HG02970 (cell line): ENCODE data around the gene HEATR3.
"Not testable (repeated sequence)": the region's sequence is repeated elsewhere in the genome, so short reads cannot be mapped to it uniquely, and the experiment has no call there.

Experiments
- ATAC-seq: cut with Tn5 transposase; IDR thresholded peaks from one replicate; pipeline ENCODE4 v1.9.1; 2021; ENCODE audit warnings: mild to moderate bottlenecking, moderate library complexity, moderate number of reproducible peaks; ENCODE audit not compliant: unreplicated experiment, low FRiP score

Gene HEATR3

DNA sequence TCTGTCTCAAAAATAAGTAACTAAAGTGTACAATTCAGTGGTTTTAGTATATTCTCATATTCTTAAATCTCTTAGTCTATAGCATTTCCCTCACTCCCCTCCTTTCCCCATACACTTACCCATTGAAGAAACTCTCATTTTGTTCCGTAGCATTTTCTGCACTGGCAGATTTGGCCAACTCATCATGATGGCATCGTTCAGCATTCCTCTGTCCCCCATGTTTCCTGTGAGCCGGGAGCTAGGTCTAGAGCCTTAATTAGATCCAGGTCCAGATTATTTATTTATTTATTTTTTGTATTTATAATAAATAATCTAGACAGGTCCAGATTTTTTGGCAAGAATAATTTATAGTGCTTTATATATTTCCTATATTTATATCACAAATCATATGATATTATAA, 31.0 kb downstream of the HEATR3 start:
- ATAC-seq, result no peak

DNA sequence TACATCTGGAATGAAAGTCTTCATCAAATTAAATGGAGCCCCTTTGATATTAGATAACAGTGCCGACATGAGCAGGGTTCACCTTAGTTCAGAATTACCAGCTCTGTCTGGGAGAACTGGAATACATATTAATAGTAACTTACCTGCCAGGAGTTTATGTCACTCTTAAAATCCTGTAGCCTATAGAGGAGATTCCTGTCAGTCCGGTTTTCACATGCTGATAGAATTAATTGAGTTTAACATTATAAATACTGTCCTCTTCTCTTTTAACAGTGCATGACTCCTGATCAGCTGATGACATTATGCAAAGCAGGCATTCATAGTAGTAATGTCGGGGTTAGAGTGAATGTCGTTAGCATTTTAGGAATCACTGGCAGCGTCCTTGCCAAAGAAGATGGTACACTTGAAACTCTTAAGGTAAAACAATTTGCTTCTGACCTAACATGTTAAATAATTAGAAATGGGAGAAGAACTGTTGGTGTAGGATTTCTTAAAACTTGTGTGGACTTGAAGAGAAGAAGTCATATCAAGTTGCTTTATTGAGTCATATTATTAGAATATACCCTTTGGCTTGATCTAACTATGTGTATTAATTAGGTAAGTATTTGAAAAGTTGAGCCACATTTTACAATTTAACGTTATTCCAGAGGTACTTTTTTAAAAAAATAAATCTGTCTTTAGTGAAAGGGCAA, 34.3 kb downstream of the HEATR3 start:
- no peak for ATAC-seq

DNA sequence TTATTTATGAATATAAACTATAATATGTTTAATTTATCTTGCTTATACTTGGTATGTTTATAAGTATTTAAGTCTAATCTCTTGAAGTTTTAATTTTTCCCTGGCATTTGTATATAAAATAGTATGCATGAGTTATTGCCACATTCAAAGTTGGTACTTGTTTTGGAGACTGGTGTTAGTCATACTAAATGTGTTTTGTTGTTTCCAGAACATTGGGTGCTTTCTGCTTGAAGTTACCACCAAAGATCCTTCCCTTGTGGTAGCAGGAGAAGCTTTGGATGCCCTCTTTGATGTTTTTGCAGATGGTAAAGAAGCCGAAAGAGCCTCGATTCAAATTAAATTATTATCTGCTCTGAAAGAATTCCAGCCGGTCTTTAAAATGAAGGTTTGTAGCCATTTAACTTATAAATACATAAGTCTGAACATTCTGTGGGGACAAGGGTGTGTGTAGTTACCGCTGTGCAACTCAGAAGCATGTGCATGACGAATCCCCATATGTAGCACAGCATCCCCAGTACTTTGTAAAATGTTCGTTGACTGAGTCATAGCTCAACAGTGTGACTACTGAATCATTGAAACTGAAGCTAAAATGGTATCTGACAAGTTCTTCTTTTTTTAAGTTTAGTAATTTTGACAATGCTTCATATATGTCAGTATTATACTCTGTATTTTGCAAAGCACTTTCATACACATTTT, 36.4 kb downstream of the HEATR3 start:
- ATAC-seq, result no peak

DNA sequence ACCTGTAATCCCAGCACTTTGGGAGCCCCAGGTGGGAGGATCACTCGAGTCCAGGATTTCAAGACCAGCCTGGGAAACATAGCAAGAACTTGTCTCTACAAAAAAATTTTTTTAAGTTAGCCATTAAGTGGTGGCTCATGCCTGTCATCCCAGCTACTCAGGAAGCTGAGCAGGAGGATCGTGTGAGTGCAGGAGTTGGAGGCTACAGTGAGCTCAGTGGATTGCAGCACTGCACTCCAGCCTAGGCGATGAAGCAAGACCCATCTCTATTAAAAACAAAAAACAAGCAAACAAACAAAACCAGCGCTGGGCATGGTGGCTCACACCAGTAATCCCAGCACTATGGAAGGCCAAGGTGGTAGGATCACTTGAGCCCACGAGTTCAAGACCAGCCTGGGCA, 38.0 kb downstream of the HEATR3 start:
- no peak for ATAC-seq

DNA sequence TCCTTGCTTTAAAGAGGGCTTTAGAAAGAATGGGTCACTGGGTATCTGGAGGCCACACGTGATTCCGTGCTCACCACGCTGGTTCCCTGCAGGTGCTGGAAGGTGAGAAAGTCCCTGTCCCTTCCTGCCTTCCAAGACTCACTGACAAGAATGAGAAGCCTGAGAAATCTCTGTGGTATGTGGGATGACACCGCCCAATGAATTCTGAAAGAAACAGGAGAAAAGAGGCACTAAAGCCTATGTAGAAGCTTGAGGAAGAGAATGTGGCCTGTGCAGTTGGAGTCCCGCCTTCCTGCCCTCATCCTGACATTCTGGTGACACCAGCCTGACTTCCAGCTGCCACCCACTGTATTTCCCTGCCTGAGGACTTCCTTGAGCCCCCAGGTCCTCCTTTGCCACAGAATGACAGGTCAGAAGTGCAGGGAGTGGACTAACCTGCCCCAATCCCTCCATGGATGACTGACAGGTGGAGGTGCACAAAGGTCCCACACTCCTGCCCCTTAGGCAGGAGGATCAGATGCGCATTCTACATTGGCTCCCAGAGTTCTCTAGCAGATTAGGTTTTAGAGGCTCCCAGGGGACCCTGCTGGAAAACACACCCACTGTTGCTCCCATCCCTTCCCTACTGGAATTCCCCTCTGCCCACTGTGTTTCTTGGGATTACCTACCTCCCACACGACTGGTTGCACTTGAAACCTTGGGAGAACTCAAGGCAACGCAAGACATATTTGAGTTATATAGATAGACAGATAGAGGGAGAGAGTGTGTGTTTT, 48.8 kb downstream of the HEATR3 start:
- no peak for ATAC-seq

DNA sequence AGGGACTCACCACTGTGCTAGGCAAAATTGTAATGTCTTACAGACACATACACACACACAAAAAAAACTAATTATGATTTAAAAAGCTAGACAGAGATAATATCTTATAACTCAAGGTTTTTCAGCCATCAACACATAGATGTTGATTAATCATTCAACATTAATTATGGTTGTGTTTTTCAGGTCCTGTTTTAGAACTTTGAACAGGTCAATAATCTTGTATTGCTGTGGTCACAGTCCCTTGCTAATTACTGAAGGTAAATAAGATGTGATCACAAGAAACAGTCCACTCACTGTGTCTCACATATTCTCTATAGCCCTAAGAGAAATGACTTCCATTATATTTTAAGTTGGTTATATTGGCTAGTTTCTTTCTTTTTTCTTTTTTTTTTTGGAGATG, 54.9 kb downstream of the HEATR3 start:
- no peak for ATAC-seq

DNA sequence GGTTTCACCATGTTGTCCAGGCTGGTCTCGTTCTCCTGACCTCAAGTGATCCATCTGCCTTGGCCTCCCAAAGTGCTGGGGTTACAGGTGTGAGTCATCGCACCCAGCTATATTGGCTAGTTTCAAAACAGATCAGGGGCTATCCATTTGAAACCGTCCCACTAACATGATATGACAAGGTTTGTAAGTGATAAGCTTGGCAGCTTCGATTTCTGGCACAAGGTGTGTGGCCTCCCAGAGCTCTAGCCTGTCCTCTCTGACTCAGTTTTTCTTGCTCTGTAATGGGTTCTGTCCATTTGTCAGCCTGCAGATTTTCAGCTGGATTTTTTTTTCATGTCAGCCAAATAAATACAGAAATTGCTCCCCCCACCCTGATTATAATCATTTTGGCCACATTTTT, 55.5 kb downstream of the HEATR3 start:
- no peak for ATAC-seq

DNA sequence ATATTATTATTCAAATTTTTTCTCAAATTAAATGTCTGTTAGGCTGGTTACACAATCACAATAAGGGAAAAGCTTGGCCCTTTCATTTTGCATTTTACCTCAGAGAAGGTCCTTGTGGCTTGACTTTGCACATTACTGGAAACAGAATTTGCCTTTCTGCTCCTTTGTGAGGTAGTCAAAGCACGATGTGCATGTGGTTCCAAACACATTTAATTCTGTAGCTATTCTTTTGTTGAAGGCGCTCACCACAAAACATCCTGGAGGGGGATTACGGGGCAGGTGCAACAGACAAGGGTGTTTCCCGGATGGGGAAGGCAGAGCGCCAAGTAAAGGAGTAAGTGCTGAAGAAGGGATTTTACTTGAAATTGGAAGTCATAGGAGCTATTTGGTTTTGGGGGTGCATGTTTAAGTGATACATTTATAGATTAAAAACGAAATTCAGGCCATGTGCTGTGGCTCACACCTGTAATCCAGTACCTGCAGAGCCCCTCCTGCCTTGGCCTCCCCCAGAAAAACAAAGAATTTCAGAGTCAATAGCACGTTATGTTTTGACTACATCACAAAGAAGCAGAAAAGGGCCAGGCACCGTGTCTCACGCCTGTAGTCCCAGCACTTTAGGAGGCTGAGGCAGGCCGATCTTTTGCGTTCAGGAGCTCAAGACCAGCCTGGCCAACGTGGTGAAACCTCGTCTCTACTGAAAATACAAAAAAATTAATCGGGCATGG, 56.1 kb downstream of the HEATR3 start:
- ATAC-seq, result no peak

DNA sequence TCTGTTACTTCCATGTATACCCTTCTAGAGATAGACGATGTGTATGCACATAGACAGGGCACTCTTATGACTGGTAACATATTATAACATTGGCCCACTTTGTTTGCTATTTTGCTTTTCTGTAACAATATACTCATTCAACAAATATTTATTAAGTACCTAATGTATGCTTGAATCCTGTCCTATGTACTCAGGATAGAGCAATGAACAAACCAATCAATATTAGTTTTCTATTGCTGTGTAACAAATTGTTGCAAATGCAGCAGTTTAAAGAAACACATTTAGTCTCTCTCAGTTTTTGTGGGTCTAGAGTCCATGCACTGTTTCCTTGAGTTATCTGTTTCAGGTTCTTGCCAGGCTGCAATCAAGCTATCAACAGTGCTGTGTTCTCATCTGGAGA, 57.6 kb downstream of the HEATR3 start:
- no peak for ATAC-seq

DNA sequence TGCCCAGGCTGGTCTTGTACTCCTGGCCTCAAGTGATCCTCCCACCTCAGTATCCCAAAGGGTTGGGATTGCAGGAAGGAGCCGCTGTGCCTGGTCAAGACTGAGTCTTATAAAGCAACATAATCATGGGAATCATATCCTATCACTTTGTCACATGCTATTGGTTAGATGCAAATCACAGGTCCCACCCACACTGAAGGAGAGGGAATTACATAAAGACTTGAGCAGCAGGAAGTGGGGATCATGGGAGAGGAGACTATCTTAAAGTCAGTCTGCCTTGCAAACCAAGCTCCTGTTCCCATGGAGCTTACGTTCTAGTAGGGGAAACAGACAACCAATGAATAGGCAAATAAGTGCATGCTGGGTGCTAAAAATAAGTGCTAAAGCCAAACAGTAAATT, 59.0 kb downstream of the HEATR3 start:
- no peak for ATAC-seq

DNA sequence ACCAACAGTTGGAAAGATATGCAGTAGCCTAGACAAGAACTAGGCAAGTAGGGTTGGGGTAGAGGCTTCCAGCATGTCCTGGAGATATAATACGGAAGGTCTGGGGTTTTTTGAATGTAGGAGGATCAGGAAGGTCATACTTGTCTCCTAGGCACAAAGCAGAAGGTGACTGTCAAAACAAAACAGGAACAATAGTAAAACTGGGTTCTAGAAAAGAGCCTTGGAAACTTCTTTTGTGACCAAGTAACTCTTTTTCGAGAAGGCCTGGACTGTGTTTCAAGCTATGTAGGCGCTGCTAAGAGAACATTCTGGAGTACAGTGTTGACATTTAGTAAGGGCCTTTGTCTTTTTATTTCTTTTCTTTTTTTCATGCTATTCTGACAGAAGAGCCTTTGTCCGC, 60.4 kb downstream of the HEATR3 start:
- no peak for ATAC-seq

DNA sequence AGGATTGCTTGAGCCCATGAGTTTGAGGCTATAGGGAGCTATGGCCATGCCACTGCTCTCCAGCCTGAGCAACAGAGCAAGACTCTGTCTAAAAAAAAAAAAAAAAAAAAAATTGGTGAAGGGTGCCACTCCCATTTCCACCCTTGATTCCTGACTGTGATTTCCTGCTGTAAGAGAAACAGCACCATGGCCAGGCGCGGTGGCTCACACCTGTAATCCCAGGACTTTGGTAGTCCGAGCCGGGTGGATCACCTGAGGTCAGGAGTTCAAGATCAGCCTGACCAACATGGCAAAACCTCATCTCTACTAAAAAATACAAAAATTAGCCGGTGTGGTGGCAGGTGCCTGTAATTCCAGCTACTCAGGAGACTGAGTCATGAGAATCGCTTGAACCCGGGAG, 66.8 kb downstream of the HEATR3 start:
- ATAC-seq, result not testable (repeated sequence)

DNA sequence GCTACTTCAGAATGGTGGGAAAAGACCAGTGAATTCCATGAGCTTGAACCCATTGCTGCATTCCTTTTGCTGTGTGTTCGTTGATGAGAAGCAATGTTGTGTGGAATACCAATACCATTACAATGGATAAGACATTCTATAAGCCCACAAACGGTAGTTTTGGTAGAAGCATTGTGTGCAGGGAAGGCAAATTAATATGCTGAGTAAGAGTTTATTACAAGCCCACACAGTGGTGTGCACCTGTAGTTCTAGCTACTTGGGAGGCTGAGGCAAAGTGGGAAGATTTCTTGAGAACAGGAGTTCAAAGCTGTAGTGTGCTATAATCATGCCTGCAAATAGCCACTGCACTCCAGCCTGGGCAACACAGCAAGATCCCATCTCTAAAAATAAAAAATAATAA, 67.4 kb downstream of the HEATR3 start:
- no peak for ATAC-seq

DNA sequence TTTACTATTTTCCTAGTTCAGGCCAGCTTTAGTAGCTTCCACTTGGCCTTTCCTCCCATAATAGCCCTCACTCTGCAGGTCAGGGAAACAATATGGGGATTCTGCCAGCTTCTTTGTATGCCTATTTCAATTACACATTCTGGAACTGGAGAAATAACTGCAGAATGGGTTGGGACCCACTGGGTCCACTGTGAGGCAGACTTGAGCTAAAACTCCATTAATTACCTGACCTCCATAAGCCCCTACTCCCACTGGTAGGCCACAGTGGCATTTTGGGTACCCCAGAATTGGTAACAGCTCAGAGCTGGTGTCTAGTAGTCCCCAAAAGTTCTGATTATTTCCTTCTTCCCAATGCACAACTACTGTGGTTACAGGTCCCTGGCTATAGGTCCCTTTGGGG, 70.6 kb downstream of the HEATR3 start:
- no peak for ATAC-seq

DNA sequence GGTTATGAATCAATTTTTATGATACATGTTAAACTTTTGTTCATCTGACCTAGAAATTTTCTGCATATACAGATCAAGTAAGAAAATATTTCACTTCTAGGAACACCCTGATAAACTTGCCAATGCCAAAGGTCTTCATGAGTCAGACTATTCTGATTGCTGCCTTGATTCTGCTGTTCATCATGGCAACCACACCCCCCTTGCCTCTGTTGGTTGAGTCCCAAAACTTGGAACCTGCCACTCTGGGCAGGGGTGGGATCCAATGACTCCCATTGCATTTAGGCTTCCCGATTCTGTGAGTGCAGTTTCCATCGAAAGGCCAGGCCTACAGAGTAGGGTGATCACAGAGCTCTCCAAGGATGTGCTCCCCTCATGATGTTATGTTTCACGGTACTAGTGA, 71.5 kb downstream of the HEATR3 start:
- ATAC-seq, result no peak

DNA sequence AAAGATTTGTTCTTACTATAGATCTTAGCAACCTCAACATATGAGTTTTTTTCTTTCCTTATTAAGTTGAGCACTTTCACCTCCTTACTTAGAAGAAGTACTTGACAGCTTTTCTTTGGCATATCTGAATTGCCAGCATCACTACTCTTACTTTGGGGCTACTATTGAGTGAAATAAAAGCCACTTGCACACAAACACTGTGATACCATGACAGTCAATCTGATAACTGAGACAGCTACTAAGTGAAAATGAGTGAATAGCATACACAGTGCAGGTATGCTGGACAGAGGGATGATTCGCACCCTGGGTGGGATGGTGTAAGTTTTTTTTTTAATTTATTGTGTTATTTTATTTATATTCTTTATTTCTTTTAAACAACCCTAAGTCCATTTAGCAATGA, 73.8 kb downstream of the HEATR3 start:
- no peak for ATAC-seq

DNA sequence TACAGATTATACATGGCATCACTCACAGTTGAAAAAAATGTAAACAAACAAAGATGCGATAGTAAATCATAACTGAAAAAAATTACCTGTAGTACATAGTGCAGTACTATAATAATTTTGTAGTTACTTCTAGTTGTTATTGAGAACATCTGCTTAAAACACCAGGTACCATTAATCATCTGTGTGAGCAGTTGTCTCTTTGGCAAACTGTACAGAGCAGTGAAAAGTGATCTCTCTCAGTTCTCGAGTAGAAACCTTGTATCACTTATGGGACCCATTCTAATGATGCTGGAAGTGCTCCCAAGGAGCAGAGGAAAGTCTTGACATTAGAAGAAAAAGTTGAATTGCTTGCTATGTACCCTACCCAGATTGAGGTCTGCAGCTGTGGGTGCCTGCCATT, 78.4 kb downstream of the HEATR3 start:
- ATAC-seq, result no peak

DNA sequence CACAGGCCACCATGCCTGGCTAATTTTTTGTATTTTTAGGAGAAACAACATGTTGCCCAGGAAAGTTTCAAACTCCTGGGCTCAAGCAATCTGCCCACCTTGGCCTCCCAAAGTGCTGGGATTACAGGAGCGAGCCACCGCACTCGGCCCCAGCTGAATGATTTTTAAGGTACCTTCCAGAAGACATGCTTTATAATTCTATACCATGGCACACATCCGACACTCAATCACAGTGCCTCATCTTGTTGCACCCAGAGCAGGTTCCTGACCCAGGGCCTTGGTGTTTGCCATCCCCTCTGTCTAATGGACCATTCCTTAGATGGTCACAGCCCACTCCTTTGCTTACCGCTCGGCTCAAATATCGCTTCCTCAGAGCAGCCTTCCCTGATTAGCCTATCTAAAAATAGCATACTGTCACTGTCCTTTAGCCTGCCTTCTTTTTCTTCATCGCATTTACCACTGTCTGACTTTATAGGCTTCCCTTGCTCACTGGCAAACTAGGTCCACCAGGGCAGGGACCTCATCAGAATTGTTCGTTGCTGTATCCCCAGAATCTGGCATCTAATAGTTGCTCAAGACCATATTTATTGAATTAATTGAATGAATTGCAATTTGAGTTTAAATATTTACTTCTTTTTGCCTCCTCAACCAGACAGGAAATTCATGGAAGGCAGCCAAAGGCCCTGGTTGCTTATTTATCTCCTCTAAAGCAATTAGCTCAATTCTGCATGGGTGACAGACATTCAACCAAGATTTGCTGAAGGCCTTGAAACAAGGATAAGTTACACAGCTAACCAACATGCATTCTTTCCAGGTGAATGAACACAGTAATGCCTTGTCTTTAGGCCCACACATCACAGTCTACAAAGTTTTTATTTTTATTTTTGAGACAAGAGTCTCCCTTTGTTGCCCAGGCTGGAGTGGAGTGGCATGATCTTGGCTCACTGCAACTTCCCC, 81.0 kb downstream of the HEATR3 start:
- ATAC-seq, result no peak

DNA sequence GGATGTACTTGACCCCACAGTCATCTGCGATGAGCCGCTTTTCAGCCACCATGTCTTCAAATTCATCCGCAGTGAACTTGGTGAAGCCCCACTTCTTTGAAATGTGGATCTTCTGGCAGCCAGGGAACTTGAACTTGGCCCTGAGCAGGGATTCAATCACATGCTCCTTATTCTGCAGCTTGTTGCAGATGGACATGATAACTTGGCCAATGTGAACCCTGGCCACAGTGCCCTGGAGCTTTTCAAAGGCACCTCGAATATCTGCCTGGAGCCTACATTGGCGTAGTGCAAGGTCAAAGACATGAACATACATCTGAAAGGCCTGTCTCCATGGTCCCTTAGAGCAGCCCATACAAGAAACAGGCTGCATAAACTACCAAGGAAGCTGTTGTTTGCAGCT, 85.6 kb downstream of the HEATR3 start:
- ATAC-seq, result no peak

DNA sequence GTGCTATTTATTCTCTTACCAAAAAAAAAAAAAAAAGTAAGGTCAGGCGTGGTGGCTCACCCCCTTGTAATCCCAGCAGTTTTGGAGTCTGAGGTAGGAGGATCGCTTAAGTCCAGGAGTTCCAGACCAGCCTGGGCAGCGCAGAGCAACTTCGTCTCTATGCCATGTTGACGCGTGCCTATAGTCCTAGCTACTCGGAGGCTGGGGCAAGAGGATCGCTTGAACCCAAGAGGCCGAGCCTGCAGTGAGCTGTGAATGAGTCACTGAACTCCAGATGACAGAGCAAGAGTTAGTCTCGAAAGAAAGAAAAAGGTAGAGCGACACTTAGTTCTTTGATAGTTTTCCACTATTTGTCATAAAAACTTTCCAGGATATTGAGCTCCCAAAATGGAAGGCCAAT, 86.0 kb downstream of the HEATR3 start:
- no peak for ATAC-seq
